ENCODE measurements around the gene TMEM132D. TPM values are rescaled to one million over a fixed set of nuclear protein-coding genes. Genes with fewer than 3 reads are reported as not detected.

The TMEM132D gene
- total RNA-seq, 1 donor, result not detected

GRCh38 chr12:129109174-129110001 is 794.4 kb downstream of the TMEM132D start:
- no peak for TF ChIP-seq CTCF (IDR thresholded peaks at IDR 0.05; ENCODE audit: extremely low read depth, low read depth, low read length)
- no peak for DNase-seq (ENCODE audit: insufficient read length, low spot score, missing footprints)

GRCh38 chr12:129106772-129107171 is 797.1 kb downstream of the TMEM132D start:
- no peak overlapping the region for H3K27ac ChIP-seq (ENCODE audit: low read depth, low read length)
- no peaks in the 10 kb centered on the region for H4K20me1 ChIP-seq (ENCODE audit: insufficient read depth, low read length)
- H2AFZ ChIP-seq (ENCODE audit: low read length), result no peak overlapping the region

More at GRCh38 chr12:129109174-129110001, 794.4 kb downstream of the TMEM132D start:
- Histone ChIP-seq H3K27ac (ENCODE audit: low read depth, low read length) (no peak overlapping the region), H3K4me1 (ENCODE audit: insufficient read depth, low read length) (no peaks in the 10 kb centered on the region), H2AFZ (ENCODE audit: low read length) (no peak overlapping the region), H3K27me3 (ENCODE audit: insufficient read depth, low read length) (no peaks in the 10 kb centered on the region), H3K79me2 (ENCODE audit: insufficient read depth, low read length) (no peaks in the 10 kb centered on the region), H3K36me3 (ENCODE audit: insufficient read depth, low read length) (no peaks in the 10 kb centered on the region), H3K9me3 (ENCODE audit: low read depth, low read length) (no peaks in the 10 kb centered on the region), H3K4me3 (ENCODE audit: insufficient read depth, low read length) (no peak overlapping the region), H4K20me1 (ENCODE audit: insufficient read depth, low read length) (no peaks in the 10 kb centered on the region), H3K4me2 (ENCODE audit: insufficient read depth, low read length) (no peak overlapping the region)

GRCh38 chr12:129103231-129103630 is 800.6 kb downstream of the TMEM132D start:
- no peaks in the 10 kb centered on the region for H4K20me1 ChIP-seq (ENCODE audit: insufficient read depth, low read length)
- H3K36me3 ChIP-seq (ENCODE audit: insufficient read depth, low read length), result no peaks in the 10 kb centered on the region
- H3K9me3 ChIP-seq (ENCODE audit: low read depth, low read length), result no peaks in the 10 kb centered on the region
- no peak overlapping the region for H3K4me3 ChIP-seq (ENCODE audit: insufficient read depth, low read length)
- H3K27ac ChIP-seq (ENCODE audit: low read depth, low read length), result no peak overlapping the region
- no peak overlapping the region for H3K4me2 ChIP-seq (ENCODE audit: insufficient read depth, low read length)
- no peak for DNase-seq (ENCODE audit: insufficient read length, low spot score, missing footprints)
- H3K79me2 ChIP-seq (ENCODE audit: insufficient read depth, low read length), result no peaks in the 10 kb centered on the region
- no peak overlapping the region for H2AFZ ChIP-seq (ENCODE audit: low read length)
- H3K27me3 ChIP-seq (ENCODE audit: insufficient read depth, low read length), result no peaks in the 10 kb centered on the region
- H3K4me1 ChIP-seq (ENCODE audit: insufficient read depth, low read length), result no peaks in the 10 kb centered on the region
- TF ChIP-seq CTCF (IDR thresholded peaks at IDR 0.05; ENCODE audit: extremely low read depth, low read depth, low read length), result no peak

More at GRCh38 chr12:129106772-129107171, 797.1 kb downstream of the TMEM132D start:
- TF ChIP-seq CTCF (IDR thresholded peaks at IDR 0.05; ENCODE audit: extremely low read depth, low read depth, low read length), result no peak
- DNase-seq (ENCODE audit: insufficient read length, low spot score, missing footprints), result no peak
- H3K9me3 ChIP-seq (ENCODE audit: low read depth, low read length), result no peaks in the 10 kb centered on the region
- no peaks in the 10 kb centered on the region for H3K4me1 ChIP-seq (ENCODE audit: insufficient read depth, low read length)
- no peaks in the 10 kb centered on the region for H3K27me3 ChIP-seq (ENCODE audit: insufficient read depth, low read length)
- no peaks in the 10 kb centered on the region for H3K79me2 ChIP-seq (ENCODE audit: insufficient read depth, low read length)
- no peak overlapping the region for H3K4me3 ChIP-seq (ENCODE audit: insufficient read depth, low read length)
- H3K36me3 ChIP-seq (ENCODE audit: insufficient read depth, low read length), result no peaks in the 10 kb centered on the region
- H3K4me2 ChIP-seq (ENCODE audit: insufficient read depth, low read length), result no peak overlapping the region

GRCh38 chr12:129102233-129102632 is 801.6 kb downstream of the TMEM132D start:
- H3K4me3 ChIP-seq (ENCODE audit: insufficient read depth, low read length), result no peak overlapping the region
- no peaks in the 10 kb centered on the region for H4K20me1 ChIP-seq (ENCODE audit: insufficient read depth, low read length)
- H3K27ac ChIP-seq (ENCODE audit: low read depth, low read length), result no peak overlapping the region
- DNase-seq (ENCODE audit: insufficient read length, low spot score, missing footprints), result no peak
- TF ChIP-seq CTCF (IDR thresholded peaks at IDR 0.05; ENCODE audit: extremely low read depth, low read depth, low read length), result no peak
- H3K27me3 ChIP-seq (ENCODE audit: insufficient read depth, low read length), result no peaks in the 10 kb centered on the region
- H3K9me3 ChIP-seq (ENCODE audit: low read depth, low read length), result no peaks in the 10 kb centered on the region
- no peak overlapping the region for H2AFZ ChIP-seq (ENCODE audit: low read length)
- H3K4me2 ChIP-seq (ENCODE audit: insufficient read depth, low read length), result no peak overlapping the region
- H3K36me3 ChIP-seq (ENCODE audit: insufficient read depth, low read length), result no peaks in the 10 kb centered on the region
- no peaks in the 10 kb centered on the region for H3K79me2 ChIP-seq (ENCODE audit: insufficient read depth, low read length)
- H3K4me1 ChIP-seq (ENCODE audit: insufficient read depth, low read length), result no peaks in the 10 kb centered on the region

Data from osteoblast (primary cell).